SK-N-SH (cell line): ENCODE measurements around the gene SDK1. TPM values are rescaled to one million over a fixed set of nuclear protein-coding genes. Genes with fewer than 3 reads are reported as not detected.

Experiments
- CTCF ChIA-PET: fragments of 300-600, 350-600 bp; formaldehyde crosslinking; extraction: SDS; loops from one replicate; lab custom pipeline; 2021; lab: Yijun Ruan, JAX
- POLR2A ChIA-PET: fragments of 350-600 bp; sonication (Branson Sonifier 250); formaldehyde crosslinking; extraction: SDS; loops from one replicate; lab custom pipeline; 2020; ENCODE audit warnings: antibody characterized with exemption, inconsistent platforms; lab: Yijun Ruan, JAX
- DNase-seq: peaks from one replicate; pipeline ENCODE4 v3.0.0; 2012
- H2AFZ ChIP-seq: fragments of 200-600 bp; sonication (generic); 2 replicates; pipeline ENCODE4 v1.8.1; 2016; ENCODE audit warnings: antibody characterized with exemption, mild to moderate bottlenecking, low read depth
- H3F3A ChIP-seq: fragments of 200-600 bp; sonication (generic); replicated peaks from 2 replicates; pipeline ENCODE3; 2016; ENCODE audit warnings: antibody characterized with exemption, mild to moderate bottlenecking; ENCODE audit not compliant: insufficient read depth
- H3K27ac ChIP-seq, 2 experiments: fragments of 200-500 bp in 1 of 2; fragments of 200-600 bp in 1 of 2; sonication (Bioruptor generic) in 1 of 2; sonication (generic), shearing (Covaris generic) in 1 of 2; 2 replicates each; pipeline versions ENCODE4 v1.5.1 to v1.6.1; 2014 to 2016; ENCODE audit warnings: low read depth in 2 of 2, inconsistent platforms in 1 of 2, low read length in 1 of 2, mild to moderate bottlenecking in 1 of 2, mixed read lengths in 1 of 2
- H3K27me3 ChIP-seq: fragments of 200-600 bp; sonication (generic), shearing (Covaris generic); 2 replicates; pipeline ENCODE4 v1.6.1; 2016; ENCODE audit warnings: mixed run types; ENCODE audit not compliant: insufficient read depth
- H3K36me3 ChIP-seq, 2 experiments: fragments of 200-500 bp in 1 of 2; fragments of 200-600 bp in 1 of 2; sonication (Bioruptor generic) in 1 of 2; sonication (generic) in 1 of 2; replicated peaks in 1 of 2; 2 replicates each; pipeline versions ENCODE3 to v1.5.1; 2014 to 2016; ENCODE audit warnings: low read length in 1 of 2, mild to moderate bottlenecking in 1 of 2; ENCODE audit not compliant: insufficient read depth in 2 of 2, control insufficient read depth in 1 of 2
- H3K4me1 ChIP-seq, 2 experiments: fragments of 200-500 bp in 1 of 2; fragments of 200-600 bp in 1 of 2; sonication (Bioruptor generic) in 1 of 2; sonication (generic), shearing (Covaris generic) in 1 of 2; 2 replicates each; pipeline versions ENCODE4 v1.5.1 to v1.6.1; 2014 to 2016; ENCODE audit warnings: low read depth in 1 of 2, low read length in 1 of 2, mixed run types in 1 of 2; ENCODE audit not compliant: insufficient read depth in 2 of 2, control insufficient read depth in 1 of 2
- H3K4me2 ChIP-seq: fragments of 200-600 bp; sonication (generic), shearing (Covaris generic); 2 replicates; pipeline ENCODE4 v1.6.1; 2017; ENCODE audit warnings: mixed run types
- H3K4me3 ChIP-seq, 2 experiments: fragments of 200-500 bp in 1 of 2; fragments of 200-600 bp in 1 of 2; sonication (Bioruptor generic) in 1 of 2; sonication (generic), shearing (Covaris generic) in 1 of 2; 2 replicates each; pipeline versions ENCODE4 v1.5.1 to v1.8.1; 2014 to 2016; ENCODE audit warnings: low read depth in 2 of 2, inconsistent platforms in 1 of 2, low read length in 1 of 2, mild to moderate bottlenecking in 1 of 2, mixed read lengths in 1 of 2, moderate library complexity in 1 of 2
- H3K79me2 ChIP-seq: fragments of 200-600 bp; sonication (generic); 2 replicates; pipeline ENCODE4 v1.8.1; 2017; ENCODE audit warnings: mild to moderate bottlenecking; ENCODE audit not compliant: insufficient read depth
- H3K9ac ChIP-seq: fragments of 200-600 bp; sonication (generic); 2 replicates; pipeline ENCODE4 v1.6.1; 2017; ENCODE audit warnings: mixed run types
- H3K9me2 ChIP-seq: fragments of 200-600 bp; sonication (generic); 2 replicates; pipeline ENCODE4 v1.6.1; 2017; ENCODE audit warnings: mixed run types
- H3K9me3 ChIP-seq: fragments of 200-600 bp; sonication (generic); 2 replicates; pipeline ENCODE4 v1.6.1; 2017; ENCODE audit warnings: mixed run types, mild to moderate bottlenecking, moderate library complexity
- H4K20me1 ChIP-seq: fragments of 200-600 bp; sonication (generic); 2 replicates; pipeline ENCODE4 v1.6.1; 2017; ENCODE audit warnings: mild to moderate bottlenecking, mixed run types; ENCODE audit not compliant: insufficient read depth
- IRF3 ChIP-seq: fragments of 150-350 bp; IDR thresholded peaks from 2 replicates; pipeline ENCODE4 v1.6.1; 2016; ENCODE audit warnings: mild to moderate bottlenecking, low read depth, low read length
- PBX3 ChIP-seq: IDR thresholded peaks from 2 replicates; pipeline ENCODE4; 2012
- REST ChIP-seq: IDR thresholded peaks from 2 replicates; pipeline ENCODE4 v1.6.1; 2012; ENCODE audit warnings: mild to moderate bottlenecking, low read depth, low read length, moderate library complexity
- RXRA ChIP-seq: IDR thresholded peaks from 2 replicates; pipeline ENCODE4 v1.4.0; 2012; ENCODE audit warnings: low read depth, mild to moderate bottlenecking, borderline replicate concordance
- USF1 ChIP-seq: IDR thresholded peaks from 2 replicates; pipeline ENCODE4 v1.4.0; 2012; ENCODE audit warnings: low read depth, borderline replicate concordance
- YY1 ChIP-seq: IDR thresholded peaks from 2 replicates; pipeline ENCODE4 v1.4.0; 2012; ENCODE audit warnings: low read depth, mild to moderate bottlenecking
- WGBS: methylation state at CpG from one replicate; pipeline ENCODE4 v1.1.6; 2017; ENCODE audit warnings: low lambda C conversion rate; 5-methylcytosine and 5-hydroxymethylcytosine counted together
- polyA plus RNA-seq, 3 experiments: library from polyadenylated mRNA; depleted of rRNA; stranded (reverse); fragments of >200 nt; gene quantifications; 2 replicates each; pipeline ENCODE4 v1.2.3, GENCODE V29; 2012

Gene SDK1
- polyA plus RNA-seq, 1 of the 3 experiments (the other 2 are of a cell fraction): 1.2 TPM

GRCh38 chr7:4241791-4242190 is 940.7 kb downstream of the SDK1 start (continued):
- TF ChIP-seq IRF3 (no peak), RXRA (no peak), PBX3 (no peak), USF1 (no peak), YY1 (no peak)

- no peak overlapping the region for H2AFZ ChIP-seq
- TF ChIP-seq PBX3 (no peak), REST (no peak), RXRA (no peak)
- no peaks in the 10 kb centered on the region for H3K36me3 ChIP-seq
- H3K4me2 ChIP-seq: no peak overlapping the region
- no peaks in the 10 kb centered on the region for H3K79me2 ChIP-seq
- H4K20me1 ChIP-seq: no peaks in the 10 kb centered on the region
- H3K4me3 ChIP-seq: no peak overlapping the region
- no peak overlapping the region for H3K9ac ChIP-seq
- H3K27ac ChIP-seq: no peak overlapping the region
- POLR2A ChIA-PET: no interaction called here
- H3K27me3 ChIP-seq: no peaks in the 10 kb centered on the region
- H3K9me3 ChIP-seq: no peaks in the 10 kb centered on the region
- no peak for DNase-seq
- CTCF ChIA-PET: interaction anchor here (0.9 kb wide), 1 partner anchor 306 kb away, joined by 4 read pairs; no protein-coding TSS in a partner anchor
- H3K4me1 ChIP-seq: peaks cover 0 to 20% of the 10 kb centered on the region in 2 experiments; a peak in 1 of 4 replicates
- no peaks in the 10 kb centered on the region for H3F3A ChIP-seq
- 56% methylated on average over 6 of the region's 11 CpGs for WGBS
- H3K9me2 ChIP-seq: no peaks in the 10 kb centered on the region
Observed at GRCh38 chr7:4242706-4243105, 941.7 kb downstream of the SDK1 start.
